ENCODE data around the gene ADAMTSL2.

The ADAMTSL2 gene

DNA sequence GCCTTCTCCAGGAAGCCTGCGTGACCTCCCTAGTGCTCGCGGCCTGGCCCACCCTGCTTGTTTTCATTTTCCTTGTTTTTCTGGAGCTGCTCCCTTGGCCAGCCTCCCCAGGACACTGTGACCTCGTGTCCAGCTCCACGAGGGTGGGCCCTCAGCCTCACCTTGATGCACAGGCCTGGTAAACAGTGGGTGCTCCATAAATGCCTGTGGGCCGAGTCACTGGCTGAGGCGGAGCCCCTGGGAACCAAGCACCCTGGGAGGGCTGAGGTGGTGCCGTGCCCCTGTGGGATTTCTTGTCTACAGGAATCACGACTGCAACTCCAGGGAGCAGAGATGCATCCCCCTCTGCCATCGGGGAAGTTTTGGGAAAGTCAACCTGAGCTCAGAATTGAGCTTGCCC lies 57.5 kb downstream of the ADAMTSL2 start:
- DNase-seq: no peak

DNA sequence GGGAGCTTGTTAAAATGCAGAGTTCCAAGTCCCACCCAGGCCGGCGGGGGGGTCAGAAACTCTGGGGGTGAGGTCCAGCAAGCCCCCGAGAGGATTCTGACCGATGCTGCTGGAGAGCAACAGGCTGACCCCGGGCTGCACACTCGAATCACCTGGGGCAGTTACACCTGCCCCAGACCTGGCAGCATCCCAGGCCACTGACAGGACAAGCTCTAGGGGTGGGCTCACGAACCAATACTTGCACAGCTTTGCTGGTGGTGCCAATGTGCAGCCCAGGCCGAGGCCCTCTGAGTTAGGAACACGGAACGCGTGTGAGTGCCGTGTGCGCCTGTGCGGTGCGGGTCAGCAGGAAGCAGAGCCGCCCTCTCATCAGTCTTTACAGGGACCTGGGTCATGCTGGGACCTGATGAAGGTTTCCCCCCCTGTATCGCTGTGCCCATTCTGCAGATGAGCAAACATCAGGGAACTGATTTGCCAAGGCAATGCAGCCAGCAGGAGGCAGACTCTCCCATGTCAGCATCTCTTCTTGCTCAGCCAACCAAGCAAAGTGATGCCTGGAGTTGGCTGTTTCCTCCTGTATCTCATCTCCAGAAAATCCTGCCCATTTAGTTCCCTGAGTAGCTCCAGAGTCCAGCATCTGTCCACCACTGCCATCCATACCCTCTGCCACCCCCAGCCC lies 58.4 kb downstream of the ADAMTSL2 start:
- no peak for DNase-seq

DNA sequence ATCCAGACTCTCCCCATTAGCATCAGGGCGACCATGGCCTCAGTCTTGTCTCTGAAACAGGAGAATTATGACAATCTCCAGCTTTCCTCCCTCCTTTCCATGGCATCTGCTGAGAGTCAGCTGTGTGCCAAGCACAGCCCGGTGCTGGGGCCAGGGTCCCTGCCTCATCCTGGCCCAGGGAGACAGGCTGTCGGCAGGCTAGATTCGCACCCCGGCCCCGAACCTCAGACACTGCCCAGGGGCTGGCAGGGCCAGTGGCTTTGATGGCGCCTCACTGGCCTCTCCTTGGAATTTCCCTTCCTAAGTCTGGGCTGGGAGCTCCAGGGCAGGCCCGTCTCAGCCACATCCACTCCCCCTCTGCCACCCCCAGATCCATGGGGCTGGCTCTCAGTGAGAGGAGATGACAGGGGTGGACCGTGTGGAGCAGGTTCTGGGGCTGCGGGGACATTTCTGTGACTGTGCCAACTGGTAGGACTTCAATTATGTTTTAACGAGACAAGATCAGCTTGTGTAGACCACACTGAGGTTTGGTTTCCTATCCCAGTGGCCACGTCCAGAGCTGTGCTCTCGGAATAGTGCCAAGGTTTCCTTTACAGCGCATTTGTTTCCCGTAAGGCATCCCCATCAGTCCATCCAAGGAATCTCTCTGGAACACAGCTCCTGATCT lies 59.2 kb downstream of the ADAMTSL2 start:
- no peak for DNase-seq

DNA sequence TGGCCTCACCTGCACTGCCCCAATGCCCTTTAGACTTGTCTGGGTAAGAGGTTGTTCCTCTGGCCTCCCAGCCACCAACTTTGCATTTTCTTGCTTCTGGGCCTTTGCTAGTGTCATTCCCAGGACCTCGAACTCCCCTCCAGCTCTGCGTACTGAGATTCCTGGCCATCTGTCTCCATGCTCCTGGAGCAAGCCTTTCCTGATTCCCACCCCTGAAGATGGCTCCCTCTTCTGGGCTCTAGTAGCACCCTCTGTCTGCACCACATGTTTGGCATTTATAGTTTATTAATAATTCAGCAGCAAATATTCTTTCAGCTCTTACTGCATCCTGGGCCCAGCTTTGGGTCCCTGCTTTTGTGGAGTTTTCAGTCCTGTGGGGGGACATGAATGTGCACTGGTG lies 59.8 kb downstream of the ADAMTSL2 start:
- no peak for DNase-seq

DNA sequence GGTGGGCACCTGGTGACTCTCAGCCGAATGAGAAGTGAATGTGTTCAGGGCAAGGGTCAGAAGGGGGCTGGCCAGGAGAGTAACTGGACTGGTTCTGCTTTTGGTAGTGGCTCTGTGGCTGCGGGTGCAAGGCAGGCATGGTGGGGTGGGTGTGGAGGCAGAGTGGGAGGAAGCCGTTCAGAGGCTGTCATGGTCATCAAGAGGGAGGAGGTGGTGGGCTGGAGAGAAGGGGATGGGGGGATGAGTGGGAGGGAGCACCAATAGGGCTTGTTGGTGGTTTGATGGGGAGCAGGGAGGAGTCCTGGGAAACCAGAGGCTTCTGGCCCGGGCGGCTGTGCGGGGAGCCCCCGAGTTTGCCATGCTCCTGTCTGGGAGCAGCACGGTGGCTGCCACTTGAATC lies 61.4 kb downstream of the ADAMTSL2 start:
- no peak for DNase-seq

DNA sequence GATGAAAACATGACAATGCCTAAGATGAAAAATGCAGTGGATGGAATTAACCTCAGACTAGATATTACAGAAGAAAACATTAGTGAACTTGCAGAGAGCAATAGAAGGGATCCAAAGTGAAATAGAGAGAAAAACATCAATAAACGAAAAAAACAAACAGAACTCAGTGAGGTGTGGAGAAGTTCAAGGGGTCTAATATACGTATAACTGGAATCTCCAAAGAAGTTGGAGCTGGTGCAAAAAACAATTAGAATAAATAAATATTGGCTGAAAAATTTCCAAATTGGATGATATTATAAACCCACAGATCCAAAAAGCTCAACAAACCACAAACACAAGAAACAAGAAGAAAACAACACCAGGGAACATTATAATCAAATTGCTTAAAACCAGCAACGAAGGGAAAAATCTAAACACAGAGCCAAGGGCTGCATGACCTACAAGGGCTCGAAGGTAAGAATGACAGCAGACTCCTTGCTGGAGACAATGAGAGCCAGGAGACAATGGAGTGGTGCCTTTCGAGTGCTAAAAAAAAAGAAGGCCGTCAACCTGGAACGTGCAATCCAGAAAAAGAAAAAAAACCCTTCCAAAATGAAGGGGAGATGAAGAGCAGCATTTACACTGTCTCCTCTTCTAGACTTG lies 62.9 kb downstream of the ADAMTSL2 start:
- no peak for DNase-seq

DNA sequence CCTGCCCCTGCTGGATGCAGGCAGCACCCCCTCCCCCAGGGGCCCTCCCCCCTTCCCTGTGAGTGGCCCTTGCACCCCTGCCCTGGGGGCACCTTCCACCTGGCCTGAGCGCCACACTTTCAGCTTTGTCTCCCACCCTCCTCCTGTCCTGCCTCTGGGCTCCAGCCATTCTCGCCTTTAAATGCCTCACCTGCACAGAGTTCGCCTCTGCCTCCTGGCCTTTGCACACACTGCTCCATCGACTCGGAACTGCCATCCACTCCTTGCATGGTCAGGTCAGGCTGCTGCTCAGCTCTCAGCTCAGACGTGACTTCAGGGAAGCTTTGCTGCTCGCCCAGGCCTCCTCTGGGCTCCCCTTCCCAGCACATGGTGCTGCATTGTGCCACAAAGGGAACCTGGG lies 64.5 kb downstream of the ADAMTSL2 start:
- DNase-seq: no peak

DNA sequence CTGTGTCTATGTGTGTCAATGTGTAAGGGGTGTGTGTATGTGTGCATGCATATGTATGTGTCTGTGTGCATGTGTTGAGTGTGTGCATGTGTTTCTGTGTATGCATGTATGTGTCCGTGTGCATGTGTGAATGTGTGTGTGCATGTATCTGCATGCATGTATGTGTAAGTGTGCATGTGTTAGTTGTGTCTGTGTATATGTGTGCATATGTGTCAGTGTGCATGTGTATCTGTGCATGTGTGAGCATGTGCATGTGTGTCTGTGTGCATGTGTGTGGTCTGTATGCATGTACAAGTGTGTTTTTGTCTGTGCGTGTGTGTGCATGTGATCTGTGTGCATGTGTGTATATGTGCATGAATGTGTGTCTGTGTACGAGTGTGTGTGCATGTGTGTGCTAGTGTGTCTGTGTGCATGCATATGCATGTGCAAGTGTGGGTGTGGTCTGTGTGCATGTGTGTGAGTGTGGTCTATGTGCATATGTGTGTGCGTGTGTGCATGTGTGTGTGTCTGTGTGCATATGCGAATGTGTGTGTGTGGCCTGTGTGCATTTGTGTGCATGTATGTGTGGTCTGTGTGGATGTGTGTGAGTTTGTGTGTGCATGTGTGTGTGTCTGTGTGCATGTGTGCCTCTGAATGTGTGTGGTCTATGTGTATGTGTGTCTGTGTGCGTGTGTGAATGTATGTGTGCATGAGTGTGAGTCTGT lies 65.1 kb downstream of the ADAMTSL2 start:
- no peak for DNase-seq

DNA sequence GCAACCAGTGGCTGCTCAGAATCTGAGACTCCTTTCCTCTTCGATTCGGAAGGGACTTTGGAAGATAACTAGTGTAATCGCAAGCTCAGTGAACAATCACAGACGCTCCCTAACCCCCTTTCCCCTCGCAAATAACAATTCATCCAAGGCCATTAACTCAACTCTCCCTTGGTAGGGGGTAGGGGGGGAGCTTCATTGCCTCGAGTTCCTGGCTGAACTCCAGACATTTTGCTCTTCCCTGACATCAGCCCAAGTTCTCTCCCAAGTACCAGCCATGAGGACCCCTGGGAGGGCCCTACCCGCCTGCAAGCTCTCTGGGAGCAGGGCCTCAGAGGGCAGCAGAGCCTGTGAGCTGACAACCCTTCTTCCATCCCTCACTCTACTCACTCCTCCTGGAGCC lies 66.2 kb downstream of the ADAMTSL2 start:
- DNase-seq: no peak

DNA sequence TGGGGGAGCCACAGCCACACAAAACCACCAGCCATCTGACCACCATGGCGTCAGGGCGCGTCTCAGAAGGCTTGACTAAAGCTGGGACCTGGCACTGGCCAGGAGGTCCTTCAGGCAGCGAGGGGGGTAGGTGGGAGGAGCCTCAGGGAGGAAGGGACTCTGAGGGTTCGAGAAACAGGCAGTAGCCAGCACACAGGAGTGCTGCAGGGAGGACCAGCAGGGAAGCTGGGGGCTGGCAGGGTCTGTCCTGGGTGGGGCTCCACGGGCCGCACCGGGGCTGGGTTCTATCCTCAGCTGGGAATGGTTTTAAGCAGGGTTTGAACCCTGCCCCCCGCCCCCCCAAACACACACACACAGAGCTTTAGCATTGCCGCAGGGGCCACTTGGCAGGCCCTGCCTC lies 67.2 kb downstream of the ADAMTSL2 start:
- DNase-seq: no peak

DNA sequence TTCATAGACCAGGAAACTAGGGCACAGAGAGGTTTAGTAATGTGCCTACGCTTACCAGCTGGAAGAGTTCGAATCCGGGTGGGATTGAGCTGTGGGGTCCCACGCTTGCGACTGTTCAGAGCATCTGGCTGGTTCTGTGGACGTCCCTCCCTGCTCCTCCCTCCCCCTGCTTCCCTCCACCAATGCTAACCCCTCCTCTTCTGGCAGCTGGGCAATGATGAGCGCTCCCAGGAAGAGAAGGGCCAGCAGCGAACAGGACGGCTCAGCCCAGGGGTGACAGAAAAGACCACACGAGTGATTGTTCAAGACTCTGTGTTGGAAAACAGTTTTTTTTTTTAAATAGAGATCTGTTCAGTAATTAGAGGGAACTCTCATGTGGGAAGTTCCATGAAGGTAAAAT lies 67.8 kb downstream of the ADAMTSL2 start:
- no peak for DNase-seq

DNA sequence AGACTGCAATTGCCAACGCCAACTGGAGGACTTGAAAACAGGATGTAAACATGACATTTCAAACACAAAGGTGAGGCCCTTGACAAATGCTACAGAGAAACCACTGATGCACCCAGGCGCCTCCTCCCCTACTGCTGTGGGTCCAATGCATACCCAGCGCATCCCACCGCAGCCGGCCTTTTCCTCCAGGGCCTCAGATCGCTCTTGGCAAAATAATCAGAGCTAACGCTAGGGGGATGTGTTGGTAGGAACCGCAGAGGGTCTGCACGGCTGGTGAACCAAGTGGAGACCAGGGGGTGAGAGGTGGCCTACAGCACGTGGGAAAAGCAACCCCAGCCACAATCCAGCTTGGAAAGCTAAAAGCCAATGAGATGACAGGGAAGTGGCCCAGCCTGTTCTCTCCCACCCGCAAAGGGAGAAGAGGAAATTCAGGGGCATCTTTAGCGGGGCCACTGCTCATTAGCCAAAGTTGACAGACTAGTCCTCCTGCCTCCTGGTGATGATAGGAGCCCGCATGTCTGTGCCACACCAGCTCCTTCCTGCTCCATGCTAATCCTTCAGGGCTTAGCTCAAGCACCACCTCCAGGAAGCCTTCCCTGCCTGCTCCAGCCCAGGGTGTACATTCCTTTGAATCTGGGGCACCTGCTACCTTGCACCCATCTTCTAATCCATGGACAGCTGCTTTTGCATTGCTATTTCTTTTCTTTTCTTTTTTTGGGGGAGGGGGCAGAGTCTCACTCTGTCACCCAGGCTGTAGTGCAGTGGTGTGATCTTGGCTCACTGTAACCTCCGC lies 68.8 kb downstream of the ADAMTSL2 start:
- no peak for DNase-seq

DNA sequence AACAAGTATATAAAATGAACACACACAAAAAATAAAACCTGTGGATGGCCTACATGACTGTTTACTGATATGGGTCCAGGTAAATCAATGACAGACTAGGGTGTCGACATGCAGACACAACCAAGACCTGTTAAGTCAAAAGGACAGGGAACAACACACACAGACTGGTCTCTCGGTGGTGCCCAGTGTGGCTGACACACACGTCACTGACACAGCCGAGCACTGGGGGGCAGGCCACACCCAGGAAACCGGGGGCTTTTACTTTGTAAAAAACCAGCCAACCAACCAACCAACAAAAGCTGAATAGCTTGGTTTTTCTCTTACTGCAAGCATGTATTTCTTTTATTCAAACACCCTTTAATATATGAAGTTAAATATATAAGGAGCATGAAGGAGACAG lies 69.7 kb downstream of the ADAMTSL2 start:
- DNase-seq: no peak

DNA sequence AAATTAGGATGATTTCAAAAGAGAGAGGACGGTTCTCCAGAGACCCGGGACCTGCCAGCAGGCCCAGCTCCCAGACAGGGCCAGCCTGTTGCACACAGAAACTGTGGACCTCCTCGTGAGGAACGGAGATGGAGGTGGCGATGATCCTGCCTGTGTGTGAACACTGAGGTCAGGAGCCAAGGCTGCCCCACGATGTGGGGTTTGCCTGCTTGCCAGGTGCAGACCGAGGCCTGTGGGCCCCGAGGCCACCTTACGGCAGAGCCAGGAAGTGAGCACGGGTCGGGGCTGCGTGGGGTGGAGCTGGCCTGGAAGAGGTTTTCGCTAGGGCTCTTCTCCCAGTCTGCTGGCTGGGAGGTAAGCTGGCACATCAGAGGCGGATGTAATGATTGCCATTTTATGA lies 70.4 kb downstream of the ADAMTSL2 start:
- no peak for DNase-seq

DNA sequence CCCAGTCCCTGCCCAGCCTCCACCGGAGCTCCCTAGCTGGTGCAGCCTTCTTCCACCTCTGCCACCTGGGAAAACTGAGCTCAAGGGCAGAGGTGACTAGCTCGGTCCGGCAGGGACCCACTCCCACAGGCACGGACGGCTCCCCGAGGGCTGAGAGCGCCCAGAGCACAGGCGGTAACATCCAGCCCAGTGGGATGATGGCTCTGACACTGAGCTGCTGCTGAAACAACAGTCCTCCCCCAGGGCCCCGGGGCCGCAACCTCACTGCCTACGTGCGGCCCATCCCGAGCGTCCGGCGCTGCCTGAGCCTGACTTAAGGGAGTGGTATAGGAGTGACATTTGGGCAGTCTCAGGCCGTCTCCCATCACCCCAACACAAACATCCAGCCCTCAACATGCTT lies 70.9 kb downstream of the ADAMTSL2 start:
- DNase-seq: no peak

DNA sequence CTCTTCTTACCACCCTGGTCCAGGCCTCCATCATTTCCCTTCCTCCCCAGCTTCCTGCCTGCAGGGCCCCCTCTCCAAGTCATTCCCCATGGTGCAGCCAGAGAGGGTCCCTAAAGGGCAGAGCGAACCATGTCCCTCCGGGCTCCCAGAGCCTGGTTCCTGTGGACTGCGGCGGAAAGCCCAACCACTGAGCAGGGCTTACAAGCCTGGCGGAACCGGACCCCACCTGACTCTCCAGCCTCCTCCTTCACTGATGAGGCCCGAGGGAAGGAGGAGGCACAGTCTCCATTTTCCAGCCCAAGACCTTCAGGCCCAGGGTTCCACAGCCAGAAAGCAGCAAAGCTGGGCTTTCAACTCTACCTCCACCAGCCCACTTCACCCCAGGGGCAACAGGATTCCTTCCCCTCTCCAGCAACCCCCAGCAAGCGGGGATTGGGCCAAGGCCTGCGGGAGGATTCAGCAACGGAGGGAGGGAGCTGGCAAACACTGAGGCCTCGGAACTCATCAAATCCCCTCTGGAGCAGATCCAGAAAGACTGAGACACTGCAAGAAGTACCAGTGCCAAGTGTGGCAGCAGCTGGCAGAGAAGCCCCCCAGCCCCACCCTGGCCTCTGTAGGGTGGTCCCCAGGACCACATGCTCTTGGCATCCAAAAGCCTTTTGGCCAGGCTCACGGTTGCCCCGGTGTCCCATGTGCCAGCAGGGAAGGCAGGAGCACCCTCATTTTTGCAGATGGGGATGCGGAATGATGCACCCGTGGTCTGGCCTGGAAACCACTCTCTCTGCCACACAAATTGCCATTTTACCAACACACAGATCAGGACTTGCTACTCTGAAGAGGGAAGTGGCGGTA lies 71.6 kb downstream of the ADAMTSL2 start:
- no peak for DNase-seq

DNA sequence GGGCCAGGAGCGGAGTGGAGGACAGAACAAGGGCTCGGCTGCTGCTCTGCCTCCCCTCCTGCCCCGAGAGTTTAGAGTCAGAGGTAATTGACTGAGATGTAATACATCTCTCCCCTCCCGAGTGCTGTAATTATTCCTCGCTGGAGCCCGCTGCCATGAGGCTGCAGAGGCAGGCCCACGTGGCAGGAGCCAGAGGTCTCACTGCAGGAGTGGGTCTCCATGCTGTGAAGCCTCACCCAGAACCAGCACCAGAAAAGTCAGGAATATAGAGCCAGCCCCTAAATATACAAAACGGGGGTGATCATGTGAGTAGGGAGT lies 72.2 kb downstream of the ADAMTSL2 start:
- DNase-seq: no peak

DNA sequence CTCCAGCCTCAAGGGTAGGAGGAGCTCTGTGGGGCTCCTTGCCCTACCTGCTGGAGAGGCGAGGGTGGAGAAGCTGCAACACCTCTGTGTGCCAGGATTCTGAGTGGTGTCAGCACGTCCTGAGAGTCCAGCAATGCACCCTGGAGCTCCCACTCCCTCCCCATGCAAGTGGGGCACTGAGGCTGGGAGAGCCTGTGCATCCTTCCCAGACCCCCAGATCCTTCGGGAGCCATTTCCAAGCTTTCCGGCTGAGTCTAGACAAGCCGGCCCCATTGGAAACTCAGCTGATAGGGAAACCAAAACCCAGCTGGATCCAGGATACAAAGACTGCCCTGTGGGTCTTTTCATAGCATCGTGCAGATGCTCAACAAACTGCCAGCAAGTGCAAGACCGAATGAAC lies 72.9 kb downstream of the ADAMTSL2 start:
- no peak for DNase-seq

DNA sequence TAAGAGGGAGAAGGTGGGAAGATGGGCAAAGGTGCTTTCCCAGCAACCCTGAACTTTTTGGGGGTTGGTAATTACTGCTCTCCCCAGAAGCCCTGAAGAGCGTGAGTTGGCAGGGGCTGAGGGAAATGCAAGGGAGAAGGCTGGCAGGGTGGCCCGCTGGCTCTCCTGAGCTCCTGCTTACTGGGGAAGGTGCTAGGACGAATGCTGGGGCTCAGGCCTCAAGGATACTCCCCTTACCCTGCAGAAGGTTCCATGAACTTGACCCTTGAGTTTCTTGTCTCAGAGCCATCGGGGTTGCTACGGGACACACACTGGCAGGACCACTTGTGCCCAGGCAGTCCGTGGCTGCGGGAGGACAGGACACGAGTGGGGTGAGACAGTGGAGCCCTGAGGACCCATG lies 73.5 kb downstream of the ADAMTSL2 start:
- no peak for DNase-seq

DNA sequence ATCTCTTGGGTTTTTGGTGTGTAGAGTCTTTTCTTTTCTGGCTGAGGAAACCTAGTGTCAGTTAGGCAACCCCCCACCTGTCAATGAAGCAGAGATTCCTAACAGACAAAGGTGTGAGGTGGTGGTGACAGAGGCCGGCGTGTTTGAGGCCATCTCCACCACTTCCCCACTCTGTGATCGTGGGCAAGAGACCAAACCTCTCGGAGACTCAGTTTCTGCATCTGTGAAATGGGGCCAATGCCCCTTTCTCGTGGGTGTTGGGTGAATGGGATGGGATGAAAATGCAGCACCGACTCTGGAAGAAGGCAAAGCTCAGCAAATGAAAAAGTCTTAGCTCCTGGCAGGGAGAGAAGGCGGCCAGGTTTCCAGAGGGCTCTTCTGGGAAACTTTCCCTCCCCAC lies 73.9 kb downstream of the ADAMTSL2 start:
- DNase-seq: no peak

DNA sequence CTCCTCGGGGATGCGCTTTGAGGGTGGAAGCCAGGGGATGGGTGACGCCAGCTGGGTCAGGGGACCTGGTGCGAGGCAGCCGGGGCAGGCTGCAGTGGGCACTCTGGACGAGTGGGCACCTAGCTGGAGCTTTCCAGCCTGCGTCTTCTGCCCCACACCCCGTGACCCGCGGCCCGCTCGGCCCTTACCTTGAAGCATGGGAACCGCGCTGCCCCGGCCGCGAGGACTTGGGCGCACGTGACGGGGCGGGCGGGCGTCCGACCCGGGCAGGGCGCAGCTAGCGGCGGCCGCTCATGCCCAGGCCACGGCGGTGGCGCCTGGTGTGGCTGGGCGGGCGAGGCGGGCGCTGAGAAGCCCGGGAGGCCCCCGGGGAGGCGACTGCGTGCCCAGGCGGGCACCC lies 74.4 kb downstream of the ADAMTSL2 start:
- no peak for DNase-seq

All from CD4-positive, alpha-beta T cell treated with Interleukin-4 for 4 hours (primary cell).